ENCODE data around the gene FRY. TPM values are rescaled to one million over a fixed set of nuclear protein-coding genes. Genes with fewer than 3 reads are reported as not detected.

Gene FRY
- total and polyA plus RNA-seq, 2 of the 13 experiments (the other 11 are each of a cell fraction or from before 2014, with no cell fraction given) = 8.2 to 13.1 TPM

DNA sequence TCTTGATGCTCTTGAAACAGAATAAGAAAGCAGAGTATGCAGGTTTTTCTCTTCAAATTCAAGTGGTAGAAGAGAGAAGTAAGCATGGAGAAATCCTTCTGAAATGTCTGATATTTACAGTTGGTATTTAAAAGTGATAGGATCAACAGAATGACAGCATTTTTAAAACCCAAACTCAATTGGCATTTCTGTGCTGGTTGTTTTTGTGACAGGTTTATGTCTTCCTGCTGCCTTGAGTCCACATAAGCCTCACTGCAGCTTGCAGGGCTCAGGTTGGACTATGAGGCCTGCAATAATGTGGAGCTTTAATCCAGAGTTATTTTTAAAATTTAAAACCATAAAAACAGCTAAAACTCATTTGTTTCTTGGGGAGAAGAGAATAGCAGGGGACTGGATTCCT is 178.5 kb downstream of the FRY start:
- no peak for ATAC-seq
- POLR2A ChIA-PET = no interaction called here
- TF ChIP-seq TGIF2 (CRISPR knock-in tag; IDR thresholded peaks at IDR 0.05) (no peak), ZNF350 (CRISPR knock-in tag; IDR thresholded peaks at IDR 0.05; ENCODE audit: borderline replicate concordance, low read depth) (no peak)
- no TSS peak for BruUV-seq (replicated peaks)
- CTCF ChIA-PET (ENCODE audit: low intra/inter-chr PET ratio, low total read pairs) = no interaction called here
- no peaks in the 10 kb centered on the region for H3K4me1 ChIP-seq (ENCODE audit: insufficient read depth, low read length)
- no peak overlapping the region for H3K9ac ChIP-seq (ENCODE audit: insufficient read depth, low read depth, low read length)
- DNase-seq (ENCODE audit: low spot score) = no peak
- no peaks in the 10 kb centered on the region for H3K79me2 ChIP-seq (ENCODE audit: insufficient read depth, low read length)
- H4K20me1 ChIP-seq (ENCODE audit: insufficient read depth, low read length) = no peaks in the 10 kb centered on the region
- in situ Hi-C loops (cut with HindIII; ENCODE audit: extremely low pct_ligation_motif_present, low pct_unique_long_range_greater_than_20kb) = no loop called here
- H3K4me2 ChIP-seq (ENCODE audit: low read depth, low read length) = no peak overlapping the region
- H3K27me3 ChIP-seq (ENCODE audit: control insufficient read depth in 1 of 2, insufficient read depth in 2 of 2, low read length in 2 of 2) = no peaks in the 10 kb centered on the region
- H3K36me3 ChIP-seq (replicated peaks in 1 of 2; ENCODE audit: control insufficient read depth in 1 of 2, insufficient read depth in 2 of 2, low read length in 2 of 2) = peaks cover 12 to 42% of the 10 kb centered on the region in 2 experiments
- no peak overlapping the region for H2AFZ ChIP-seq (ENCODE audit: low read length)
- no peak for FAIRE-seq
- no peak overlapping the region for H3K27ac ChIP-seq (ENCODE audit: extremely low read length, insufficient read depth, low read length)
- H3K4me3 ChIP-seq (replicated peaks in 1 of 3; ENCODE audit: insufficient read depth in 1 of 3, low read depth in 2 of 3, low read length in 3 of 3) = no peak overlapping the region
- intact Hi-C loops (cut with micrococcal nuclease; ENCODE audit: unreplicated experiment) = no loop called here
- no peaks in the 10 kb centered on the region for H3K9me3 ChIP-seq (ENCODE audit: low read length)

DNA sequence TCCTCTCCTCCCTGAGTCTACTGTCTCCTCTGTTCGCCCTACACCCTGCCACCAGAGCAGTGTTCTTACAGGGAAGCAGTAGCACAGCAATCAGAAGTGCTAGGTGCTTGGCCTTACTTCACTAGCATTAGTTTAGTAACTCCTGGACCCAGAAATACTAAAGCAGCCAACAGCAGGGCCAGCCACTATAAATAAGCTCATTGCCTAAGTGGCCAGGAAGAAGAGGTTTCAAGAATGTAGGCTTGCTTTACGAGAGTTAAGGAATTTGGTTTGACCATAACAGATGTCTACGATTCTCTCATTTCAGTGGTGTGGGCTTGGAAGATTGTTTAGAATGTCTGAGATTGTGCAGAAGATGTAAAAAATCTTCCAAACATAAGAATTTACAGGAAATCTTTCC is 180.2 kb downstream of the FRY start:
- POLR2A ChIA-PET = no interaction called here
- no peaks in the 10 kb centered on the region for H3K27me3 ChIP-seq (ENCODE audit: control insufficient read depth in 1 of 2, insufficient read depth in 2 of 2, low read length in 2 of 2)
- CTCF ChIA-PET (ENCODE audit: low intra/inter-chr PET ratio, low total read pairs) = no interaction called here
- no peak for DNase-seq (ENCODE audit: low spot score)
- H3K36me3 ChIP-seq (replicated peaks in 1 of 2; ENCODE audit: control insufficient read depth in 1 of 2, insufficient read depth in 2 of 2, low read length in 2 of 2) = peaks cover 12 to 47% of the 10 kb centered on the region in 2 experiments
- FAIRE-seq = no peak
- in situ Hi-C loops (cut with HindIII; ENCODE audit: extremely low pct_ligation_motif_present, low pct_unique_long_range_greater_than_20kb) (no loop called here), intact Hi-C loops (cut with micrococcal nuclease; ENCODE audit: unreplicated experiment) (no loop called here)
- H3K9me3 ChIP-seq (ENCODE audit: low read length) = no peaks in the 10 kb centered on the region
- no peaks in the 10 kb centered on the region for H3K79me2 ChIP-seq (ENCODE audit: insufficient read depth, low read length)
- no peaks in the 10 kb centered on the region for H3K4me1 ChIP-seq (ENCODE audit: insufficient read depth, low read length)
- TF ChIP-seq GTF2F1 (IDR thresholded peaks at IDR 0.05; ENCODE audit: low read length) (no peak), TAF15 (IDR thresholded peaks at IDR 0.05; ENCODE audit: low read depth, low read length, poor library complexity, severe bottlenecking) (no peak)
- no peak overlapping the region for H3K4me3 ChIP-seq (replicated peaks in 1 of 3; ENCODE audit: insufficient read depth in 1 of 3, low read depth in 2 of 3, low read length in 3 of 3)
- no peak overlapping the region for H3K9ac ChIP-seq (ENCODE audit: insufficient read depth, low read depth, low read length)
- H3K4me2 ChIP-seq (ENCODE audit: low read depth, low read length) = no peak overlapping the region
- H3K27ac ChIP-seq (ENCODE audit: extremely low read length, insufficient read depth, low read length) = no peak overlapping the region
- H4K20me1 ChIP-seq (ENCODE audit: insufficient read depth, low read length) = no peaks in the 10 kb centered on the region
- WGBS (ENCODE audit: low lambda C conversion rate) = 96% methylated on average over 3 of the region's 3 CpGs
- no TSS peak for BruUV-seq (replicated peaks)
- no peak for ATAC-seq
- no peak overlapping the region for H2AFZ ChIP-seq (ENCODE audit: low read length)

Measured in HepG2 (cell line).